Fibroblast of the aortic adventitia (primary cell): ENCODE data around the gene GALT. TPM values are rescaled to one million over a fixed set of nuclear protein-coding genes. Genes with fewer than 3 reads are reported as not detected.

Experiments
- DNase-seq: peaks from one replicate; pipeline ENCODE4 v3.0.0-alpha.2; 2010; ENCODE audit warnings: low read depth
- H3K4me3 ChIP-seq: 2 replicates; pipeline ENCODE4 v1.5.1; 2011; ENCODE audit warnings: low read depth, mild to moderate bottlenecking, control low read depth, low read length, moderate library complexity
- CTCF ChIP-seq: IDR thresholded peaks from 2 replicates; pipeline ENCODE4 v1.5.1; 2011; ENCODE audit warnings: mild to moderate bottlenecking, low read length, control low read depth, inconsistent platforms; ENCODE audit not compliant: insufficient read depth
- total RNA-seq: library from RNA; depleted of rRNA; stranded (reverse); fragments of >200 nt; gene quantifications from 2 replicates; pipeline ENCODE4 v1.2.3, GENCODE V29; 2012; ENCODE audit warnings: low replicate concordance

GALT gene
- total RNA-seq, 1 donor: 26.8 TPM

DNA sequence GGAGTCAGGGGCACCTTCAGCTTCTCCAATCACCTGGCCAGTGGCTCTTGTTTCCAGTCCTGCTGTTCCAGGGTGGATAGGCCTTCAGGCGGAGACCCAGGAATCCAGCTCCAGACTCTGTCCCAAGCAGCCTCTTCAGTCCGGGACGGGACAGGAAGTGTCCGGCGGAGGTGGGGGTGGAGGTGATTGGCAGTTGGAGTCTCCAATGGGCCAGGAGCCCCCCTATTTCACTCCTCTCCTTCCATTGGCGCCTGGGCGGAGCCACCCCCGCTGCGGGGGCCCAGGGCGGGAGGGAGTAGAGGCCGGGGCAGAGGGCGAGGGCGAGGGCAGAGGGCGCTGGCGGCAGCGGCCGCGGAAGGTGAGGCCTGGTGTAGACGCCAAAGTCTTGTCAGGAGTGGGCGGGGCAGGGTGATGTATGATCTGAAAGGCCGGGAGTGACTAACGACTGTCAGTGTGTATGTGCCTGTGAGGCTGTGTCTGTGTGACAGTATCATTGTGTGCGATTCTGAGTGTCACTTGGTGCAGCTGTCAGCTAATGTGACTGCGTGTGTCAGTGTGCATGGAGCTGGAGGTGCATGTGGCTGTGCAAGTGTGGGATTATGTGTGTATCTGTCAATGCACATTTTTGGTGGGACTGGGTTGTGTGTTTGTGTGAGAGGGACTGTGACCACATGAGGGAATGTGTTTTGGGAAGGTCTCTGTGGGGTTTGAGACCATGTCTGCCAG lies 5.6 kb downstream of the GALT start, which contains the start of gene IL11RA:
TSS of gene IL11RA (plus strand) at position 310 of the 726 bp plus-strand sequence. CDS start 3,033 bp downstream, outside the sequence.
- peak within 1 kb of the TSS; percentile 63 for H3K4me3 ChIP-seq
- no peak for TF ChIP-seq CTCF
- DNase-seq: peak; percentile 86

- H3K4me3 ChIP-seq: peak overlapping the region; percentile 63
- TF ChIP-seq CTCF: no peak
- DNase-seq: peak; percentile 21
Observed at GRCh38 chr9:34652602-34653000, 6.1 kb downstream of the GALT start.

DNA sequence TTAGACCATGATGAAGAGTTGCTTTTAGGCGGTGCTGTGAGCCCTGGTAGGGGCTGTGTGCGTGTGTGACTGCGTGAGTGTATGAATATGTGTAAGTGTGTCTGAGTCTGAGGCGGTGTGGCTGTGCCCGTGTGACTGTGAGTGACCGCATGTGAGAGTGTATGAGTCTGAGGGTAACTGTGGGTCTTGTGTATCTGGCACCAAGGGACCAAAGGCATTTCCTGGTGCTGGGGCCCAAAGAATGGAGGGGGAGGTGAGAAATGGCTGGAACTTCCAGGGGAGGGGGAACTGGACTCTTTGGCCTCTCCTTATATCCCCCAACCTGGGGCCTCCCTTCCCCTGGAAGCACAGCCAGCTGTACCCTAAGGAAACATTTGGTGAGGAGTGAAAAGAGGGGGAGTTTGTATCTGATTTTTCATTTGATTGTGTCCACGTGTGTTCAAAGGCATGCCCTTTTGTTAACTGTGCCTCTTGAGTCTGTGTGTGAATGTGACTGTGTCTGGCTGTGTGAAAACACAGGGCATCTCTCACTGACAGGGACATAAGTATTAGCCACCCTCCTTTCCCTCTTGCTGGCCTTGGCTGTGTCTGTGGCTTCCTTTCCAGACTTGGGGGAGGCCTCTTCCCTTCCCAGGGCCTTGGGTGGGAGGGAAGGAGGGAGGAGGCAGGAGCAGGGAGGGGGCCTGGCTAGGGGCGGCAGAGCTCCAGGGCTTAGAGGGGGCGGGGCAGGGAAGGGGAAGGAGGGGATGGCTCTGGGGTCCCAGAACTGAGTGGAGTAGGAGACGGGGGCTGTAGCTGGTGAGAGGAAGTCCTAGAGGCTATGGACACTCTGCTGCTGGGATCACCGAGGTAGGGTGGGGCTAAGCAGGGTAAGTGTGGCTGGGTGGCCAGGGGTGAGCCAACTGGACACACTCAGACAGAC lies 6.9 kb downstream of the GALT start:
- peak; percentile 47 for DNase-seq
- H3K4me3 ChIP-seq: peak overlapping the region; percentile 31

GRCh38 chr9:34654323-34655051 lies 8.0 kb downstream of the GALT start:
- peak overlapping the region; percentile 3 for H3K4me3 ChIP-seq
- DNase-seq: peak; percentile 93
- TF ChIP-seq CTCF: no peak

More for the DNA sequence above, 6.9 kb downstream of the GALT start:
- TF ChIP-seq CTCF: no peak

- no peak for TF ChIP-seq CTCF
- DNase-seq: no peak
- H3K4me3 ChIP-seq: no peak overlapping the region
Observed at GRCh38 chr9:34655394-34655793, 8.9 kb downstream of the GALT start.

DNA sequence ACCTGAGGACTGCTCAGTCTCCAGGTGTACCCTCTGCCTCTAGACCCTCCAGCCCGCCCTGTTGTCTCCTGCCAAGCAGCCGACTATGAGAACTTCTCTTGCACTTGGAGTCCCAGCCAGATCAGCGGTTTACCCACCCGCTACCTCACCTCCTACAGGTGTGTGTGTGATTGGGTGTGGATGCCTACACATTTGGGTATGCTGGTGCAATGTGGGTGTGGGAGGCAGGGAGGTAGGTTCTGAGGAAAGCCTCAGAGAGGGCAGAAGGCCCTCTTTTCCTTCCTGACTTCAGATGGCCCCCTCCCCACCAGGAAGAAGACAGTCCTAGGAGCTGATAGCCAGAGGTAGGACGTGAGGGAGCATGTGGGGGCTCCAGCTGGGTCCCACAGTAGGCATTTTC lies 10.5 kb downstream of the GALT start:
- no peak overlapping the region for H3K4me3 ChIP-seq
- no peak for DNase-seq
- no peak for TF ChIP-seq CTCF
